Fibroblast of pulmonary artery (primary cell): ENCODE data around the gene NAIP.
"Not testable (repeated sequence)": the region's sequence is repeated elsewhere in the genome, so short reads cannot be mapped to it uniquely, and the experiment has no call there.

Experiments
- DNase-seq: peaks from one replicate; pipeline ENCODE4 v3.0.0-alpha.2; 2010; ENCODE audit warnings: low read depth
- H3K4me3 ChIP-seq: replicated peaks from 2 replicates; pipeline ENCODE4 v1.5.1; 2011; ENCODE audit warnings: low read depth, mild to moderate bottlenecking, control low read depth, low read length, moderate library complexity
- CTCF ChIP-seq: IDR thresholded peaks from 2 replicates; pipeline ENCODE4 v1.5.1; 2011; ENCODE audit warnings: mild to moderate bottlenecking, control low read depth, low read length, inconsistent platforms; ENCODE audit errors: missing control alignments

The NAIP gene

GRCh38 chr5:71011194-71011792, 13.8 kb downstream of the NAIP start:
- no peak overlapping the region for H3K4me3 ChIP-seq
- no peak for TF ChIP-seq CTCF
- no peak for DNase-seq

- DNase-seq, H3K4me3 ChIP-seq: not testable (repeated sequence)
Observed at GRCh38 chr5:71006983-71007382, 18.2 kb downstream of the NAIP start.

GRCh38 chr5:70984882-70985281, 40.3 kb downstream of the NAIP start:
- not testable (repeated sequence) for H3K4me3 ChIP-seq, DNase-seq

- not testable (repeated sequence) for DNase-seq, H3K4me3 ChIP-seq
Observed at GRCh38 chr5:70967220-70967619, 57.9 kb downstream of the NAIP start.

- not testable (repeated sequence) for DNase-seq, H3K4me3 ChIP-seq
Observed at GRCh38 chr5:70964531-70964930, 60.6 kb downstream of the NAIP start.

GRCh38 chr5:70953068-70953467, 72.1 kb downstream of the NAIP start:
- not testable (repeated sequence) for H3K4me3 ChIP-seq, DNase-seq

GRCh38 chr5:70932560-70932959, 92.6 kb downstream of the NAIP start:
- H3K4me3 ChIP-seq, DNase-seq: not testable (repeated sequence)

GRCh38 chr5:70931709-70932368, 93.3 kb downstream of the NAIP start:
- not testable (repeated sequence) for DNase-seq, H3K4me3 ChIP-seq

GRCh38 chr5:70925211-70925562, 100.0 kb downstream of the NAIP start:
- not testable (repeated sequence) for DNase-seq, H3K4me3 ChIP-seq
